GM20431 (cell line): Measurements from ENCODE around the gene SLC22A1.
"Not testable (repeated sequence)": the region's sequence is repeated elsewhere in the genome, so short reads cannot be mapped to it uniquely, and the experiment has no call there.

ENCODE experiments used
- in situ Hi-C: fragments of 300-500 bp; cut with MseI, MboI; formaldehyde crosslinking; loops from one replicate; pipeline ENCODE4 v1.15.0; 2020; ENCODE audit warnings: low sequenced_read_pairs; ENCODE audit not compliant: unreplicated experiment

SLC22A1 gene

DNA sequence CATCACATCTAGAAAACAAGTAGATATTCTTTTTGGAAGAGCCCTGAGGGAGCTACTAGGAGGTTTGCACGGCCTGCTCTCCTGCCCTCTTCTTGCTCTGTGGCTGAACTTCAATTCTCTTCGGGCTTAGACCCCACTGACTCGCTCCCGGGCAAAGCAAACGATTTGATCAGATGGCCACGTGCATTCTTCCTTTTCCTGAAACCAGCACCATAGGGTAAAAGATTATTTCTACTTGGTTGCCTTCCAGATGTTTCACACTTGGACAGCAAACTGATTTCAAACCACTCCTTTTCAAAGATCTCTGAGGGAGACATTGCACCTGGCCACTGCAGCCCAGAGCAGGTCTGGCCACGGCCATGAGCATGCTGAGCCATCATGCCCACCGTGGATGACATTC is at the start of gene SLC22A1:
Gene SLC22A1, plus strand, starts transcription at position 258 of the 400 bp plus-strand sequence. Its CDS starts 121 bp downstream, at position 379.
- in situ Hi-C loops = no loop called here

DNA sequence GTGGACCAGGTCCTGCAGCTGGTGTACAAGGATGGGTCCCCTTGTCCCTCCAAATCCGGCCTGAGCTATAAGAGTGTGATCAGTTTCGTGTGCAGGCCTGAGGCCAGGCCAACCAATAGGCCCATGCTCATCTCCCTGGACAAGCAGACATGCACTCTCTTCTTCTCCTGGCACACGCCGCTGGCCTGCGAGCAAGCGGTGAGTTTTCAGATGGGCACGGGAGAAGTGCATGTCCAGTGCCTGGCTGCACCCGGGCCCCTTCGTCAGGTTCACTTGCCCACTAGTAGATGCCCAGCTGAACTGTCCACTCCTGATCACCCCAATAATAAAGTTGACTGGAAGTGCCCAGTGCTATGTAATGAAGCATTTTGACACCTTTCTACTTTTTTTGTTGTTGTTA is 48.3 kb upstream of the SLC22A1 start:
- in situ Hi-C loops = no loop called here

DNA sequence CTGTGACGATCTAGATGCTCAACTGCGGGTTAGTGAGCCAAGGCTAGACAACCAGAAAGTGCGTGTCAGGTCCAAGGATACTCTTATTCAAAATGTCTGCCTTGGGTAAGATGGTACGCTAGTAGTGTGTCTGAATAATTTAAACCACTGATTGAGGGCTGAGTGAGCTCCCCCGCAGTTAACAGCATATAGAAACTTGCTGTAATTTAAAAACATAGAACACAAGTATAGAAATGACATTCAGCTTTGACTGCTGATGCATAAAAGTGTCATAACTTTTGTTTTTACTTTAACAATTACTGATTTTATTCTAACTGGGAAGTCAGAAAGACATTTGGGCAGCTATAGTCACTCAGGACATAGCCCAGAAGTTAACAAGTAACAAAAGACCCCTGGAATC is 45.6 kb upstream of the SLC22A1 start:
- in situ Hi-C loops = no loop called here

DNA sequence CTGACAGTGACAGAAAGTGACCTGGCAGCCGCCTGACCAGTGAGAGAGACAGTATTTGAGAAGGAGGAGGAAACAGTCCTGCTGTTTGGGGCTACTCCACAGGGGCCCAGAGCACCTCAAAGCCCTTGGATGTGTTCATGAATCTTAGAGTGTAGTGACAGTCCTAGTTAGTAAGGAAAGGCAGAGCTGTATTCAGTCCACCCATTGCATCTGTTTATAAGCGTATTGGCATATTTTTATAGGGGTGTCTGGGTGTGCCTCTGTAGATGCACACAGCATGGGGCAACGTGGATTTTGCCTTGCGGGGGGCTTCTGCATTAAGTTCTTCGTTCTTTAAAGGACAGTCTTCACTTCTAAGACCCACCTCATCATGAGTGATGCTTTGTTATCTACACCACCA is 44.6 kb upstream of the SLC22A1 start:
- in situ Hi-C loops = no loop called here

GRCh38 chr6:160077526-160077925 is 44.1 kb upstream of the SLC22A1 start:
- in situ Hi-C loops = no loop called here

DNA sequence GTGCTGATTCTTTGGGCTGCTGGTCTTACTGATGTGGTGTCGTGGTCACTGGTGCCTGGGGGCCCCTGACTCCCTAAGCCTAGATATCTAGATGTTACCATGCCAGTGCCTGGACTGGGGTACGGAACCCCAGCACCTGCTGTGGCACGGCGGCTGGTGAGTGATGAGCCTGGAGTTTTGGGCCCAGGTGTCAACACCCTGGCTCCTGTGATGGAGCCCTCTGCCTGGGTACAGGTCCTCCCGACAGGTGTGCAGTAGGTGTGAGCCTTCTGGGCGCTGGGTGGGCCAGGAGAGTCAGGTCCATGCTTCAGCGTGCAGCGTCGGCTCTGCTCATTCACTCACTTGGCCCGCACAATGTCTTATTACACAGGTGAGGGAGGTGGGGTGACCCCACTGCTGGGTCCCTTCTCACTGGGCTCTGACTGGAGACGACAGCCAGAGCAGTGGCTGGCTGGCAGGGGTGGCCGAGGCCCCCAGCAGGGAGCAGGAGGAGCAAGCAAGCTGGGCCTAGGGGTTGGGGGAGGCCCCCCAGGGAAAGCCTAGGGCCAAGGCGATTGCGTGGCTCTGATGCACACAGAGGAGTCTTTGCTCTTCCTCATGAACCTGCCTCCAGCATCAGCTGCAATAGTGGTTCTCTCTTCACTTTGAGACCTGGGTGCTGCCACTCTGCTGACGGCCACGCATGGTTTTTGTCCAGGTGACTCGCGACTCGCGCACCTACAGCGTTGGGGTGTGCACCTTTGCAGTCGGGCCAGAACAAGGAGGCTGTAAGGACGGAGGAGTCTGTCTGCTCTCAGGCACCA is 42.5 kb upstream of the SLC22A1 start:
- in situ Hi-C loops = no loop called here

DNA sequence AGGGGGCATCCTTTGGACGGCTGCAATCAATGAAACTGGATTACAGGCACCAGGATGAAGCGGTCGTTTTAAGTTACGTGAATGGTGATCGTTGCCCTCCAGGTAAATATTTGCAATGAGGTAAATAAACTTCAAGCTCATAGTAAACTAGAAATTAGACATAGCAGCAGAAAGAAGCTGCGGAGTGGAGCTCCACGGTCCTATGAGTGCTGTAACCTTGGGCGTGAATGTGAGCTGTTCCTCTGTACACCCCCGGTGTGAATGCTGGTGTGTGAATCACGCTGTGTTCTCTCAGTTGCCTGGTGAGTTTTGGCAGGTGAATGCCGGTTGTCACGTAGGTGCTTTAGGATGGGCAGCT is 42.0 kb upstream of the SLC22A1 start:
- in situ Hi-C loops = no loop called here

- in situ Hi-C loops = no loop called here
Observed at GRCh38 chr6:160080097-160080496, 41.5 kb upstream of the SLC22A1 start.

DNA sequence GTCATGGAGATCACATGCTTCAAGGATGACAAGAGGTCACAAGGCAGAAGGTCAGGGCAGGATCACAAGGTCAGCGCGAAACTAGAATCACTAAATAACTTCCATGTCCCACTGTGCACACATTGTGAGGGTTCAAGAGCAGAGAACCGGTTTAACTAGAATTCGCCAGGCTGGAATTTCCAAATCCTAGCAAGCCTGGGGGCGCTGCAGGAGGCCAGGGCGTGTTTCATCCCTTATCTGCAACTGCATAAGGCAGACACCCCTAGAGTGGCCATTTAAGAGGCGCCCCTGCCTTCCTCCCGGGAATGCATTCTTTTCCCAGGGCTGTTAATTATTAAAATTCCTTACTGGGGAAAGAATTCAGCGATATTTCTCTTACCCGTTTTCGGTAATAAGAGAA is 40.2 kb upstream of the SLC22A1 start:
- in situ Hi-C loops = no loop called here

GRCh38 chr6:160082627-160083026 is 39.0 kb upstream of the SLC22A1 start:
- in situ Hi-C loops = no loop called here

- in situ Hi-C loops = no loop called here
Observed at GRCh38 chr6:160084198-160084776, 37.3 kb upstream of the SLC22A1 start.

GRCh38 chr6:160085226-160085625 is 36.4 kb upstream of the SLC22A1 start:
- in situ Hi-C loops = no loop called here

- in situ Hi-C loops = no loop called here
Observed at GRCh38 chr6:160085713-160086505, 35.7 kb upstream of the SLC22A1 start.

DNA sequence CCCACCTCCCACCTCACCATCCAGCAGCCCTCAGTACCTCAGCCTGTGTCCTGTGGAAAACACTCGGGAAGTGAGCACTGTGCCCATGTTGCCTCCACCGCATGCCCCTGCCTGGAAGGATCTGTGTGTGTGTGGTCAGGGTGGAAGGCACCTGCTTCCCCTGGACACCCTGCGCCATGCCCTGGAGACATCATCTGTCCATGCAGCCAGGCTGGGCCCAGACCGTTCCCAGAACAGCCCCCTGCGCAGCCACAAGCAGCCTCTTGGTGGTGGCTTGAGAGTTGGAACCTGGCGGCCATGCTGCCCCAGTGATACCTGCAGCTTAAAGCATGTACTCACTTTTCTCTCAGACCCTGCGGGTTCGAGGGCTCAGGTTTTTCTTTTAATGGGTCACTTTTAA is 34.9 kb upstream of the SLC22A1 start:
- in situ Hi-C loops = no loop called here

- in situ Hi-C loops = no loop called here
Observed at GRCh38 chr6:160088069-160088783, 33.4 kb upstream of the SLC22A1 start.

GRCh38 chr6:160088784-160089533 is 32.7 kb upstream of the SLC22A1 start:
- in situ Hi-C loops = no loop called here

DNA sequence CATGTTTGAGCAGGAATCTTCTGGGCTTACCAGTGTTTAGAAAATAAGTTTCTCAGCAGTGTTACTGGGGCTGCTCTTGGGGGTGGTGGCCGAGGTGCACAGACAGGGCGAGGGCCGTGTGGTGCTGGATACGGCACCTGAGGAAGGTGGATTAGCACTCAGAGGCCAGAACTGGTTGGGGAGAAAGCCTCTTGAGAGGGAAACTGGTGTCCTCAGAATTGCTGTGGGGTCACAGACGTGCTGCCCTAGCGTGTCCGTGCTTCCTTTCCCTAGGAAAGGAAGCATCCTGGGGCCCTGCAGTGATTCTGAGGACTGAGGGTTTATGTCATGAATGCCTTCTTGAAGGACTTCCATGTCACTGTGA is 32.1 kb upstream of the SLC22A1 start:
- in situ Hi-C loops = no loop called here

DNA sequence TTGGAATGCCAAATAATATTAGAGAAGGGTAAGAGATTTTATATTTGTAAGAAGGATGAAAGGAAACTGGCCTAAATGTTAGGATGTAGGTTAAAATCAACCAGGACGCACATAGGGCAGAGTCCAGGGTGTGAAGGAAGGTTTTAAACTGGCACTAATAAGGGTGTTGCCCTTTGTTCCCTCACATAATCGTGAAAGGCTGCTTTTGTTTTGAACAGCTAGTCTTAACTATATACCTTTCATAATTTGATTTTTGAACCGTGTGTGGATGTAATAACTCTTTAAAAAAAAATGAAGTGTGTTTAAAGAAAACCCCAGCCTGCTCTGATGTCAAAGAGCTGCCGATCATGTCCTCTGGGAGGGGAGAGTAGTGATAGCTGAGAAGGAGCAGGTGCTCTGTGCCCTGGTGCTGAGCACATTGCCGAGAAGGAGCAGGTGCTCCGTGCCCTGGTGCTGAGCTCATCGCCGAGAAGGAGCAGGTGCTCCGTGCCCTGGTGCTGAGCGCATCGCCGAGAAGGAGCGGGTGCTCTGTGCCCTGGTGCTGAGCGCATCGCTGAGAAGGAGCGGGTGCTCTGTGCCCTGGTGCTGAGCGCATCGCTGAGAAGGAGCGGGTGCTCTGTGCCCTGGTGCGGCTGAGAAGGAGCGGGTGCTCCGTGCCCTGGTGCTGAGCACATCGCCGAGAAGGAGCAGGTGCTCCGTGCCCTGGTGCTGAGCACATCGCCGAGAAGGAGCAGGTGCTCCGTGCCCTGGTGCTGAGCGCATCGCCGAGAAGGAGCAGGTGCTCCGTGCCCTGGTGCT is 31.0 kb upstream of the SLC22A1 start:
- in situ Hi-C loops = not testable (repeated sequence)

- in situ Hi-C loops = not testable (repeated sequence)
Observed at GRCh38 chr6:160092176-160092575, 29.4 kb upstream of the SLC22A1 start.
